Measurements from ENCODE around the gene PREP. TPM values are rescaled to one million over a fixed set of nuclear protein-coding genes. Genes with fewer than 3 reads are reported as not detected.
A peak's percentile ranks its signal among the peaks of the same experiment; 100 is the strongest.
"Not testable (repeated sequence)": the region's sequence is repeated elsewhere in the genome, so short reads cannot be mapped to it uniquely, and the experiment has no call there.

Gene PREP
- total RNA-seq, 1 donor, result 19.0 TPM

- DNase-seq (ENCODE audit: low read depth), result no peak
- H3K4me3 ChIP-seq (ENCODE audit: low read depth, low read length), result no peak overlapping the region
- TF ChIP-seq CTCF (IDR thresholded peaks at IDR 0.05; ENCODE audit: insufficient read depth, low read depth, low read length), result no peak
These were observed 146.3 kb downstream of the PREP start for GRCh38 chr6:105256619-105257018.

GRCh38 chr6:105253787-105254186 is 149.1 kb downstream of the PREP start:
- DNase-seq (ENCODE audit: low read depth), result no peak
- no peak for TF ChIP-seq CTCF (IDR thresholded peaks at IDR 0.05; ENCODE audit: insufficient read depth, low read depth, low read length)
- H3K4me3 ChIP-seq (ENCODE audit: low read depth, low read length), result no peak overlapping the region

GRCh38 chr6:105251689-105252088 is 151.2 kb downstream of the PREP start:
- DNase-seq (ENCODE audit: low read depth), result peak; percentile 33
- TF ChIP-seq CTCF (IDR thresholded peaks at IDR 0.05; ENCODE audit: insufficient read depth, low read depth, low read length), result no peak
- no peak overlapping the region for H3K4me3 ChIP-seq (ENCODE audit: low read depth, low read length)

- H3K4me3 ChIP-seq (ENCODE audit: low read depth, low read length), result no peak overlapping the region
- TF ChIP-seq CTCF (IDR thresholded peaks at IDR 0.05; ENCODE audit: insufficient read depth, low read depth, low read length), result no peak
- no peak for DNase-seq (ENCODE audit: low read depth)
These were observed 152.3 kb downstream of the PREP start for GRCh38 chr6:105250533-105250932.

GRCh38 chr6:105243487-105243886 is 159.4 kb downstream of the PREP start:
- no peak for TF ChIP-seq CTCF (IDR thresholded peaks at IDR 0.05; ENCODE audit: insufficient read depth, low read depth, low read length)
- peak; percentile 33 for DNase-seq (ENCODE audit: low read depth)
- no peak overlapping the region for H3K4me3 ChIP-seq (ENCODE audit: low read depth, low read length)

GRCh38 chr6:105235155-105235554 is 167.7 kb downstream of the PREP start:
- no peak overlapping the region for H3K4me3 ChIP-seq (ENCODE audit: low read depth, low read length)
- TF ChIP-seq CTCF (IDR thresholded peaks at IDR 0.05; ENCODE audit: insufficient read depth, low read depth, low read length), result no peak
- no peak for DNase-seq (ENCODE audit: low read depth)

GRCh38 chr6:105231771-105232170 is 171.1 kb downstream of the PREP start:
- DNase-seq (ENCODE audit: low read depth); H3K4me3 ChIP-seq (ENCODE audit: low read depth, low read length): not testable (repeated sequence)

Other genes with a start within 250 kb of the PREP start
- 17.7 and 19.4 TPM in 2 replicates for gene POPDC3, start 223.1 kb downstream of the PREP start, total RNA-seq

All from fibroblast of villous mesenchyme (primary cell).